Measurements from ENCODE around the gene ZWILCH. TPM values are rescaled to one million over a fixed set of nuclear protein-coding genes. Genes with fewer than 3 reads are reported as not detected.
"Not testable (repeated sequence)": the region's sequence is repeated elsewhere in the genome, so short reads cannot be mapped to it uniquely, and the experiment has no call there.

Gene ZWILCH
- total and polyA plus RNA-seq, 2 donors (not counting 1 experiment from before 2014, with no cell fraction given) = 14.5 to 25.4 TPM

DNA sequence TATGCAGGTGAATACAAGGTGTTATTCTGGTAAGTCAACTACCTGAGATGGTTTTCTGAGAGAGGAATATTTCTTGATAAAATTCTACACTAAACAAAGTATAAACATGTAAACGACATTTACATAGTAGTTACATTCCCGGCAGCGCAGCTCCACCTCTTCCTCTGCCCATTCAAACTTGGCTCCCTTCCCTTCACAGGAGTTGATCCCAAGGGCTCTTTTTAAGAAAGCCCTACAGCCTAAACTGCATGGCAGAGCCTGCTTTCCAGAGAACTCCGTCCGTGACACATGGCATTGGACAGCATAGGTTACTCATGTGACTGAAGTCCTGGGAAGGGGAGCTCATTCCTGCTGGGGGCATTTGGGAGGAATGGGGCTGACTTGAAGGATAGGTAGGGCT, 82.6 kb downstream of the ZWILCH start:
- no peaks in the 10 kb centered on the region for H3K4me1 ChIP-seq (ENCODE audit: control insufficient read depth, extremely low read depth, insufficient read depth, low read length)
- no peaks in the 10 kb centered on the region for H4K20me1 ChIP-seq (ENCODE audit: control insufficient read depth, extremely low read depth, insufficient read depth, low read length)
- H3K4me3 ChIP-seq (replicated peaks in 1 of 4; ENCODE audit: control extremely low read depth in 1 of 4, insufficient read depth in 1 of 4, low read depth in 3 of 4, low read length in 4 of 4) = no peak overlapping the region
- H3K36me3 ChIP-seq (ENCODE audit: control insufficient read depth, insufficient read depth, low read length) = no peaks in the 10 kb centered on the region
- no peak overlapping the region for H2AFZ ChIP-seq (ENCODE audit: low read length)
- H3K9ac ChIP-seq (ENCODE audit: insufficient read depth, low read length) = no peak overlapping the region
- no peaks in the 10 kb centered on the region for H3K79me2 ChIP-seq (ENCODE audit: control insufficient read depth, insufficient read depth, low read length)
- H3K27me3 ChIP-seq (ENCODE audit: control insufficient read depth, insufficient read depth, low read length) = peaks cover 28% of the 10 kb centered on the region
- no peak for TF ChIP-seq EZH2 (IDR thresholded peaks at IDR 0.05; ENCODE audit: low read length, missing control alignments)
- TF ChIP-seq, protein P1, sequence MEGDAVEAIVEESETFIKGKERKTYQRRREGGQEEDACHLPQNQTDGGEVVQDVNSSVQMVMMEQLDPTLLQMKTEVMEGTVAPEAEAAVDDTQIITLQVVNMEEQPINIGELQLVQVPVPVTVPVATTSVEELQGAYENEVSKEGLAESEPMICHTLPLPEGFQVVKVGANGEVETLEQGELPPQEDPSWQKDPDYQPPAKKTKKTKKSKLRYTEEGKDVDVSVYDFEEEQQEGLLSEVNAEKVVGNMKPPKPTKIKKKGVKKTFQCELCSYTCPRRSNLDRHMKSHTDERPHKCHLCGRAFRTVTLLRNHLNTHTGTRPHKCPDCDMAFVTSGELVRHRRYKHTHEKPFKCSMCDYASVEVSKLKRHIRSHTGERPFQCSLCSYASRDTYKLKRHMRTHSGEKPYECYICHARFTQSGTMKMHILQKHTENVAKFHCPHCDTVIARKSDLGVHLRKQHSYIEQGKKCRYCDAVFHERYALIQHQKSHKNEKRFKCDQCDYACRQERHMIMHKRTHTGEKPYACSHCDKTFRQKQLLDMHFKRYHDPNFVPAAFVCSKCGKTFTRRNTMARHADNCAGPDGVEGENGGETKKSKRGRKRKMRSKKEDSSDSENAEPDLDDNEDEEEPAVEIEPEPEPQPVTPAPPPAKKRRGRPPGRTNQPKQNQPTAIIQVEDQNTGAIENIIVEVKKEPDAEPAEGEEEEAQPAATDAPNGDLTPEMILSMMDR (conservative IDR thresholded peaks at IDR 0.05 in 1 of 2, IDR thresholded peaks at IDR 0.05 in 1 of 2; ENCODE audit: low read depth in 1 of 2, low read length in 2 of 2) = no peak
- H3K9me3 ChIP-seq (ENCODE audit: control insufficient read depth, insufficient read depth, low read depth, low read length) = no peaks in the 10 kb centered on the region
- no peak overlapping the region for H3K4me2 ChIP-seq (ENCODE audit: extremely low read depth, insufficient read depth, low read length)
- H3K27ac ChIP-seq (ENCODE audit: insufficient read depth, low read length) = no peak overlapping the region
- DNase-seq (ENCODE audit: low read depth in 2 of 2) = no peak

DNA sequence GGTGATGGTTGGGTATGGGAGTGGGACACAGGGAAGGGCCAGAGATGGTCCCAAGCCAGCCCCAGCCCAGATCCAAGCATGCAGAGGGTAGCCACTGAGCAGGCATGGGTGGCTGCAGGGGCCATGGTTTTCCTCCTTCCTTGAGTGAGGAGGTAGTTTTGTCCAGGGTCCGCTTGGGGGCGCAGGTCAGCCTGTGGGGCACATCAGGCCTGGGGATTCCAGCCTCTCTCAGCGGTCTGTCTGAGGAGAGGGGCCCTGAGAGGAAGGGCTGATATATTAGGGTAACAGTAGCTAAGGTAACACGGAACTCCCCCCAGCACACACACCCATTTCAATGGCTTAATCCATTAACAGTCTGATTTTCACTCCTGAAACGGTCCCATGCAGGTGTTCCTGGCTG, 83.4 kb downstream of the ZWILCH start:
- no peak overlapping the region for H3K4me3 ChIP-seq (replicated peaks in 1 of 4; ENCODE audit: control extremely low read depth in 1 of 4, insufficient read depth in 1 of 4, low read depth in 3 of 4, low read length in 4 of 4)
- H3K27ac ChIP-seq (ENCODE audit: insufficient read depth, low read length) = no peak overlapping the region
- no peak overlapping the region for H3K4me2 ChIP-seq (ENCODE audit: extremely low read depth, insufficient read depth, low read length)

DNA sequence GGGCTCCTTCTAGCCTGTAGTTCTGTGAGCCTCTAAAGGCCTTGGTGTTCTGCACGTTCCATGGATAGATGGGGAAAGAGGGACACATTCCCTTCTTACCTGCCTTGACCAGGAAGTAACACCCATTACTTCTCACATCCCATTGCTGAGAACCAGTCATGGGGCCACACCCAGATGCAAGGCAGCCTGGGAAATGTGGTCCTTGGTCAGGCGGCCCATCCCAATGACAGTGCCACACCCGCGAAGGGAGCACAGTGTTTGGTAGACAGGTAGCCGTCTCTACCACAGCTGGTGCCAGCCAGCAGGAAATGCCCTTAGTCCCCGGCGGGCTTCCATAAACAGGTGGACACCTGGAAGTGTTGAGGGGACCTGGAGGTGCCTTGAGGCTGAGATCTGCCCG, 83.8 kb downstream of the ZWILCH start:
- Histone ChIP-seq H3K4me2 (ENCODE audit: extremely low read depth, insufficient read depth, low read length) (no peak overlapping the region), H3K27me3 (ENCODE audit: control insufficient read depth, insufficient read depth, low read length) (peaks cover 28% of the 10 kb centered on the region), H3K9ac (ENCODE audit: insufficient read depth, low read length) (no peak overlapping the region), H3K27ac (ENCODE audit: insufficient read depth, low read length) (no peak overlapping the region), H3K79me2 (ENCODE audit: control insufficient read depth, insufficient read depth, low read length) (no peaks in the 10 kb centered on the region), H3K36me3 (ENCODE audit: control insufficient read depth, insufficient read depth, low read length) (no peaks in the 10 kb centered on the region), H2AFZ (ENCODE audit: low read length) (no peak overlapping the region), H3K4me3 (replicated peaks in 1 of 4; ENCODE audit: control extremely low read depth in 1 of 4, insufficient read depth in 1 of 4, low read depth in 3 of 4, low read length in 4 of 4) (no peak overlapping the region), H3K4me1 (ENCODE audit: control insufficient read depth, extremely low read depth, insufficient read depth, low read length) (no peaks in the 10 kb centered on the region), H4K20me1 (ENCODE audit: control insufficient read depth, extremely low read depth, insufficient read depth, low read length) (no peaks in the 10 kb centered on the region), H3K9me3 (ENCODE audit: control insufficient read depth, insufficient read depth, low read depth, low read length) (no peaks in the 10 kb centered on the region)
- no peak for TF ChIP-seq EZH2 (IDR thresholded peaks at IDR 0.05; ENCODE audit: low read length, missing control alignments)
- TF ChIP-seq, protein P1 (conservative IDR thresholded peaks at IDR 0.05 in 1 of 2, IDR thresholded peaks at IDR 0.05 in 1 of 2; ENCODE audit: low read depth in 1 of 2, low read length in 2 of 2) = no peak
- DNase-seq (ENCODE audit: low read depth in 2 of 2) = no peak

More for the DNA sequence above, 83.4 kb downstream of the ZWILCH start:
- no peak for TF ChIP-seq EZH2 (IDR thresholded peaks at IDR 0.05; ENCODE audit: low read length, missing control alignments)
- TF ChIP-seq, protein P1 (conservative IDR thresholded peaks at IDR 0.05 in 1 of 2, IDR thresholded peaks at IDR 0.05 in 1 of 2; ENCODE audit: low read depth in 1 of 2, low read length in 2 of 2) = peak in 1 of 2 donors; percentile 8
- H3K27me3 ChIP-seq (ENCODE audit: control insufficient read depth, insufficient read depth, low read length) = peaks cover 28% of the 10 kb centered on the region
- H2AFZ ChIP-seq (ENCODE audit: low read length) = no peak overlapping the region
- H3K9me3 ChIP-seq (ENCODE audit: control insufficient read depth, insufficient read depth, low read depth, low read length) = no peaks in the 10 kb centered on the region
- no peaks in the 10 kb centered on the region for H3K36me3 ChIP-seq (ENCODE audit: control insufficient read depth, insufficient read depth, low read length)
- H3K4me1 ChIP-seq (ENCODE audit: control insufficient read depth, extremely low read depth, insufficient read depth, low read length) = no peaks in the 10 kb centered on the region
- H3K79me2 ChIP-seq (ENCODE audit: control insufficient read depth, insufficient read depth, low read length) = no peaks in the 10 kb centered on the region
- H3K9ac ChIP-seq (ENCODE audit: insufficient read depth, low read length) = no peak overlapping the region
- no peak for DNase-seq (ENCODE audit: low read depth in 2 of 2)
- H4K20me1 ChIP-seq (ENCODE audit: control insufficient read depth, extremely low read depth, insufficient read depth, low read length) = no peaks in the 10 kb centered on the region

DNA sequence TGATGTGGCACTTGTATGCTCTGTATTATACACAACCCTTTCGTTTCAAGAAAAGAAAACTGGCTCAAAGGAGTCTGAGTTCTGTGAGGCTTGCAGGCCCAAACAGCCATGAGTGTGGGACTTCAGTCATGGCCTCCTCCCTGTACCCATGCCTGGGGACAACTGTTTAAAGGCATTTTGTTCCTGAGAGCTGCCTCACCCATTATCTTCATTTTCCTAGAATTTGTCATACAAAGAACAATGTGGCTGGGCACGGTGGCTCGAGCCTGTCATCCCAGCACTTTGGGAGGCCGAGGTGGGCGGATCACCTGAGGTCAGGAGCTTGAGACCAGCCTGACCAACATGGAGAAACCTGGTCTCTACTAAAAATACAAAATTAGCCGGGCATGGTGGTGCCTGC, 84.3 kb downstream of the ZWILCH start:
- H3K9me3 ChIP-seq (ENCODE audit: control insufficient read depth, insufficient read depth, low read depth, low read length); DNase-seq (ENCODE audit: low read depth in 2 of 2); H3K4me1 ChIP-seq (ENCODE audit: control insufficient read depth, extremely low read depth, insufficient read depth, low read length); H3K4me2 ChIP-seq (ENCODE audit: extremely low read depth, insufficient read depth, low read length); H4K20me1 ChIP-seq (ENCODE audit: control insufficient read depth, extremely low read depth, insufficient read depth, low read length); H3K9ac ChIP-seq (ENCODE audit: insufficient read depth, low read length); H2AFZ ChIP-seq (ENCODE audit: low read length); H3K79me2 ChIP-seq (ENCODE audit: control insufficient read depth, insufficient read depth, low read length); H3K4me3 ChIP-seq (replicated peaks in 1 of 4; ENCODE audit: control extremely low read depth in 1 of 4, insufficient read depth in 1 of 4, low read depth in 3 of 4, low read length in 4 of 4); H3K27ac ChIP-seq (ENCODE audit: insufficient read depth, low read length); H3K36me3 ChIP-seq (ENCODE audit: control insufficient read depth, insufficient read depth, low read length): not testable (repeated sequence)
- H3K27me3 ChIP-seq (ENCODE audit: control insufficient read depth, insufficient read depth, low read length) = peaks cover 24% of the 10 kb centered on the region
